AG09309 (cell line): Measurements from ENCODE around the gene SCYGR2.

ENCODE experiments used
- DNase-seq: peaks from one replicate; pipeline ENCODE4 v3.0.0-alpha.2; 2010; ENCODE audit warnings: low read depth
- H3K4me3 ChIP-seq: 2 replicates; pipeline ENCODE4 v1.5.1; 2011; ENCODE audit warnings: mild to moderate bottlenecking, low read depth, low read length, moderate library complexity; ENCODE audit not compliant: control insufficient read depth
- TF ChIP-seq, protein P1 (sequence below): IDR thresholded peaks from 2 replicates; pipeline ENCODE4 v1.5.1; 2011; ENCODE audit warnings: mild to moderate bottlenecking, low read depth, low read length, inconsistent platforms; ENCODE audit not compliant: insufficient read depth, control insufficient read depth; ENCODE audit errors: missing control alignments

The SCYGR2 gene

GRCh38 chr2:227576110-227576509, 22.6 kb upstream of the SCYGR2 start:
- TF ChIP-seq, protein P1, sequence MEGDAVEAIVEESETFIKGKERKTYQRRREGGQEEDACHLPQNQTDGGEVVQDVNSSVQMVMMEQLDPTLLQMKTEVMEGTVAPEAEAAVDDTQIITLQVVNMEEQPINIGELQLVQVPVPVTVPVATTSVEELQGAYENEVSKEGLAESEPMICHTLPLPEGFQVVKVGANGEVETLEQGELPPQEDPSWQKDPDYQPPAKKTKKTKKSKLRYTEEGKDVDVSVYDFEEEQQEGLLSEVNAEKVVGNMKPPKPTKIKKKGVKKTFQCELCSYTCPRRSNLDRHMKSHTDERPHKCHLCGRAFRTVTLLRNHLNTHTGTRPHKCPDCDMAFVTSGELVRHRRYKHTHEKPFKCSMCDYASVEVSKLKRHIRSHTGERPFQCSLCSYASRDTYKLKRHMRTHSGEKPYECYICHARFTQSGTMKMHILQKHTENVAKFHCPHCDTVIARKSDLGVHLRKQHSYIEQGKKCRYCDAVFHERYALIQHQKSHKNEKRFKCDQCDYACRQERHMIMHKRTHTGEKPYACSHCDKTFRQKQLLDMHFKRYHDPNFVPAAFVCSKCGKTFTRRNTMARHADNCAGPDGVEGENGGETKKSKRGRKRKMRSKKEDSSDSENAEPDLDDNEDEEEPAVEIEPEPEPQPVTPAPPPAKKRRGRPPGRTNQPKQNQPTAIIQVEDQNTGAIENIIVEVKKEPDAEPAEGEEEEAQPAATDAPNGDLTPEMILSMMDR: no peak
- H3K4me3 ChIP-seq: no peak overlapping the region
- DNase-seq: no peak

- H3K4me3 ChIP-seq: no peak overlapping the region
- DNase-seq: no peak
- TF ChIP-seq, protein P1: no peak
These were observed 21.9 kb upstream of the SCYGR2 start for GRCh38 chr2:227576812-227577211.

DNA sequence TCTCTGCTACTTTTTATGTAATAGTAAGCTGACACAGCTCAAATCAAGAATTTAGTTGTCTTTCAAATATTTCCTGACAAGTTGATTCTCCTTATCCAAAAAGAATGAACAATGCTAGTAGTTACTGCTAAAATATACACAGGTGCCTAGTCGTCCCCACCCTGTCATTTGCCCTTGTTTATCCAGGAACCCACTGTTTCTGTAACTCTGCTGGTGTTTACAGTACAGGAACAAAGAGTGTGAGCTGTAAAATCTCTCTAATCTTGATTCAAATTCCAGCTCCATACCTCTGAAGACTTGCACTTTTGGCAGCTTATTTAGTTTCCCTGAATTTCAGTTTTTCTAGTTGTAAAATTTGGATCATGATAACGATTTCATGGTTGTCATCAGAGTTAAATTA, 21.1 kb upstream of the SCYGR2 start:
- DNase-seq: no peak
- H3K4me3 ChIP-seq: no peak overlapping the region
- TF ChIP-seq, protein P1: no peak

DNA sequence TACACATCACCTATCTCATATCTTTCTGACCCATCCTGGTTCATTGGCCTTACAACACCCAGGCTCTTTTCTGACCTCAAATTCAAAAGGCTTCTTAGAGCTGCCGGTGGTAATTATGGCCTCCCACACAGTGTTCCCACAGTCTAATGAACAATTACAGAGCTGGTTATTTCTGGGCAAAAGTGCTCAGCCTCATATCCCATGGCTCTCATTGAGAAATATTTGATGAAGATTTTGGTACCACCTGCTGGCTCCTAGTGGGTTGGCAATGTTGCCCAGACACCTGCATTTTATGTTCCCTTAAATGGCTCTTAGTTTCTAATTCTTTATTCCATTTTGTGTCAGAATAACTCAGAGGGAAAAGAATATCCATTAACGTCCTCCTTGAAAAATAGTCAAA, 20.1 kb upstream of the SCYGR2 start:
- no peak for DNase-seq
- TF ChIP-seq, protein P1: no peak
- no peak overlapping the region for H3K4me3 ChIP-seq

GRCh38 chr2:227579791-227580190, 18.9 kb upstream of the SCYGR2 start:
- no peak for DNase-seq
- TF ChIP-seq, protein P1: no peak
- H3K4me3 ChIP-seq: no peak overlapping the region

- H3K4me3 ChIP-seq: no peak overlapping the region
- no peak for DNase-seq
- TF ChIP-seq, protein P1: no peak
These were observed 16.3 kb upstream of the SCYGR2 start for GRCh38 chr2:227582369-227582768.

GRCh38 chr2:227592694-227593387, 5.9 kb upstream of the SCYGR2 start:
- no peak for DNase-seq
- TF ChIP-seq, protein P1: no peak
- no peak overlapping the region for H3K4me3 ChIP-seq
